Measurements from ENCODE around the gene ADAM8. TPM values are rescaled to one million over a fixed set of nuclear protein-coding genes. Genes with fewer than 3 reads are reported as not detected.
"Not testable (repeated sequence)": the region's sequence is repeated elsewhere in the genome, so short reads cannot be mapped to it uniquely, and the experiment has no call there.

Gene ADAM8
- total and polyA plus RNA-seq, 12 donors: 0.61 to 7.7 (median 3.8) TPM

- DNase-seq: no peak
- TF ChIP-seq POLR2A (IDR thresholded peaks at IDR 0.05): no peak
- TF ChIP-seq CTCF (IDR thresholded peaks at IDR 0.05): no peak
- 1 to 7% (median 1%) methylated on average over 6 to 103 of the region's 103 CpGs for WGBS, 4 donors
- Histone ChIP-seq H3K4me1 (replicated peaks in 1 of 2) (peaks cover 0 to 8% of the 10 kb centered on the region in 2 donors), H3K36me3 (replicated peaks in 1 of 2) (no peaks in the 10 kb centered on the region), H3K4me3 (peak overlapping the region in 1 of 4 donors; percentile 38), H3K27me3 (peaks cover 60% of the 10 kb centered on the region), H3K9me3 (replicated peaks in 1 of 3) (no peaks in the 10 kb centered on the region), H3K27ac (peak overlapping the region in 1 of 5 donors; percentile 65)
- intact Hi-C loops (cut with DNase I): loop anchor here in 1 of 2 donors (10.0 kb wide), 1 partner anchor 82 kb away; no protein-coding TSS in a partner anchor
Measured at GRCh38 chr10:133236401-133237240, 40.0 kb downstream of the ADAM8 start.

DNA sequence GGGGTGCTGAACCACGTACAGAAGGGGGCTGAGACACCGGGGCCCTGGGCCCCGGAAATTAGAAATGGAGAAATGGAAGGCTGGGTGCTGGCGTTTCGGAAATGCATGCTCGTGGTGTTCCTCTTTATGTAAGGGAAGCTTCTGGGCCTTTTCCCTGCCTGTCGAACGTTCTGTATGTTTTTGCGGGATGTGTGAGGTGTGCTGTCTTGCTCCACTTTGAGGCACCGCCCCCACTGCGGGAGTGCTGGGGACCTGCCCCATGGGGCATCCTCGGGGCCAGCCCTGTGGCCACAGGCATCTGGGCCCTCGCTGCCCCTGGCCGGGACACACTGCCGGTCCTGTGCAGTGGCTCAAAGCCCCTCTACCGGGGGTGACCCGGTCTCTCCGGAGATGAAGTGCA, 40.7 kb downstream of the ADAM8 start:
- Histone ChIP-seq H3K9me3 (replicated peaks in 1 of 3) (no peaks in the 10 kb centered on the region), H3K27ac (peak overlapping the region in 1 of 5 donors; percentile 79), H3K4me1 (replicated peaks in 1 of 2) (peaks cover 0 to 8% of the 10 kb centered on the region in 2 donors), H3K27me3 (peaks cover 66% of the 10 kb centered on the region), H3K36me3 (replicated peaks in 1 of 2) (no peaks in the 10 kb centered on the region), H3K4me3 (peak overlapping the region in 1 of 4 donors; percentile 38)
- 0 to 23% (median 7%) methylated on average over 7 to 18 of the region's 18 CpGs for WGBS, 4 donors
- no peak for TF ChIP-seq POLR2A (IDR thresholded peaks at IDR 0.05)
- no peak for TF ChIP-seq CTCF (IDR thresholded peaks at IDR 0.05)
- DNase-seq: no peak
- intact Hi-C loops (cut with DNase I): loop anchor here in 1 of 2 donors (10.0 kb wide), 1 partner anchor 81 kb away; no protein-coding TSS in a partner anchor

GRCh38 chr10:133235265-133235855, 41.3 kb downstream of the ADAM8 start:
- Histone ChIP-seq H3K9me3 (replicated peaks in 1 of 3) (no peaks in the 10 kb centered on the region), H3K36me3 (replicated peaks in 1 of 2) (no peaks in the 10 kb centered on the region), H3K27me3 (peaks cover 71% of the 10 kb centered on the region), H3K27ac (peak overlapping the region in 1 of 5 donors; percentile 79), H3K4me1 (replicated peaks in 1 of 2) (peaks cover 0 to 8% of the 10 kb centered on the region in 2 donors), H3K4me3 (peak overlapping the region in 1 of 4 donors; percentile 38)
- no peak for DNase-seq
- TF ChIP-seq POLR2A (IDR thresholded peaks at IDR 0.05) (no peak), CTCF (IDR thresholded peaks at IDR 0.05) (no peak)
- WGBS, 4 donors: 16 to 21% (median 18%) methylated on average over 20 to 48 of the region's 48 CpGs; no CpG with 5 or more reads in 1 of the 4 donors
- intact Hi-C loops (cut with DNase I): loop anchor here in 1 of 2 donors (10.0 kb wide), 1 partner anchor 81 kb away; no protein-coding TSS in a partner anchor

GRCh38 chr10:133234796-133235195, 41.9 kb downstream of the ADAM8 start:
- H3K4me1 ChIP-seq (replicated peaks in 1 of 2); H3K9me3 ChIP-seq (replicated peaks in 1 of 3); H3K4me3 ChIP-seq; H3K36me3 ChIP-seq (replicated peaks in 1 of 2); DNase-seq: not testable (repeated sequence)
- 54 to 72% (median 61%) methylated on average over 7 to 9 of the region's 10 CpGs for WGBS, 4 donors
- H3K27me3 ChIP-seq: peaks cover 76% of the 10 kb centered on the region
- peak overlapping the region in 1 of 5 donors; percentile 79 for H3K27ac ChIP-seq
- intact Hi-C loops (cut with DNase I): loop anchor here in 1 of 2 donors (10.0 kb wide), 1 partner anchor 80 kb away; no protein-coding TSS in a partner anchor
